Hair follicular keratinocyte (primary cell): Measurements from ENCODE around the gene TNIP3. TPM values are rescaled to one million over a fixed set of nuclear protein-coding genes. Genes with fewer than 3 reads are reported as not detected.

Source experiments
- total RNA-seq: library from RNA; depleted of rRNA; stranded (reverse); fragments of >200 nt; gene quantifications from 2 replicates; pipeline ENCODE4 v1.2.3, GENCODE V29; 2015

TNIP3 gene
- total RNA-seq = 0.23 and 1.4 TPM in 2 replicates

GRCh38 chr4:121164291-121164690 lies at the start of gene TNIP3:
Gene TNIP3 (minus strand): TSS chr4:121164321. CDS start chr4:121164125, 196 bp downstream.

Other genes starting within 250 kb of the TNIP3 start
- gene PRDM5, start 241.6 kb downstream of the TNIP3 start, total RNA-seq = 9.5 and 17.0 TPM in 2 replicates
- gene NDNF, start 91.8 kb downstream of the TNIP3 start, total RNA-seq = not detected in 2 replicates
- 0.55 and 3.5 TPM in 2 replicates for gene QRFPR, start 216.7 kb upstream of the TNIP3 start, total RNA-seq